WTC11 (cell line): ENCODE measurements around the gene IPPK. TPM values are rescaled to one million over a fixed set of nuclear protein-coding genes. Genes with fewer than 3 reads are reported as not detected.

Experiments used
- ATAC-seq: fragments of 200-7000 bp; cut with Tn5 transposase; 2 replicates; pipeline ENCODE4 v1.10.0; 2021; ENCODE audit warnings: mild to moderate bottlenecking, moderate library complexity
- CTCF ChIA-PET: fragments of 300-600 bp; sonication (Branson Sonifier 250); formaldehyde crosslinking; loops from one replicate; lab custom pipeline; 2021; ENCODE audit warnings: antibody characterized with exemption; lab: Charles Lee
- POLR2A ChIA-PET: fragments of 350-600 bp; sonication (Branson Sonifier 250); formaldehyde crosslinking; loops from one replicate; lab custom pipeline; 2021; ENCODE audit warnings: antibody characterized with exemption; lab: Charles Lee
- DNase-seq: peaks from one replicate; pipeline ENCODE4 v3.0.0; 2021; ENCODE audit warnings: low spot score
- H3K27ac Mint-ChIP-seq: 2 replicates; pipeline ENCODE4 v1.8.0; 2021; ENCODE audit warnings: mixed read lengths
- H3K27me3 Mint-ChIP-seq: 2 replicates; pipeline ENCODE4 v1.8.0; 2021; ENCODE audit warnings: low read depth, mild to moderate bottlenecking, moderate library complexity, mixed read lengths
- H3K36me3 Mint-ChIP-seq: 2 replicates; pipeline ENCODE4 v1.8.0; 2021; ENCODE audit warnings: mixed read lengths
- H3K4me1 Mint-ChIP-seq: 2 replicates; pipeline ENCODE4 v1.8.0; 2022; ENCODE audit warnings: mixed read lengths
- H3K4me3 Mint-ChIP-seq: 2 replicates; pipeline ENCODE4 v1.8.0; 2021; ENCODE audit warnings: mild to moderate bottlenecking, moderate library complexity, mixed read lengths
- H3K9me3 Mint-ChIP-seq: 2 replicates; pipeline ENCODE4 v1.8.0; 2021; ENCODE audit warnings: mixed read lengths
- ATF6 ChIP-seq: sonication (generic); formaldehyde crosslinking; IDR thresholded peaks from 2 replicates; pipeline ENCODE4 v1.8.1; 2023; ENCODE audit warnings: mild to moderate bottlenecking, missing genetic modification reagents
- CBFB ChIP-seq: sonication (generic); formaldehyde crosslinking; IDR thresholded peaks from 2 replicates; pipeline ENCODE4 v1.8.1; 2022; ENCODE audit warnings: mild to moderate bottlenecking, low read depth, missing genetic modification reagents
- CDX4 ChIP-seq: fragments of 250-450 bp; sonication (Bioruptor Pico); IDR thresholded peaks from 2 replicates; pipeline ENCODE4 v1.9.0; 2021; ENCODE audit warnings: moderate library complexity, mild to moderate bottlenecking, inconsistent platforms, borderline replicate concordance
- ELF4 ChIP-seq: sonication (generic); formaldehyde crosslinking; IDR thresholded peaks from 2 replicates; pipeline ENCODE4 v1.8.1; 2022; ENCODE audit warnings: low read depth, mild to moderate bottlenecking, moderate library complexity, missing genetic modification reagents
- IRF1 ChIP-seq: sonication (generic); formaldehyde crosslinking; IDR thresholded peaks from 2 replicates; pipeline ENCODE4 v1.8.0; 2023; ENCODE audit warnings: missing genetic modification reagents
- IRF2 ChIP-seq: sonication (generic); formaldehyde crosslinking; IDR thresholded peaks from 2 replicates; pipeline ENCODE4 v1.8.0; 2022; ENCODE audit warnings: low read depth, missing genetic modification reagents, borderline replicate concordance
- JAZF1 ChIP-seq: fragments of 250-450 bp; sonication (Bioruptor Pico); IDR thresholded peaks from 2 replicates; pipeline ENCODE4 v1.9.0; 2021; ENCODE audit warnings: moderate library complexity, mild to moderate bottlenecking, inconsistent platforms
- KAT7 ChIP-seq: sonication (generic); formaldehyde crosslinking; IDR thresholded peaks from 2 replicates; pipeline ENCODE4 v1.8.1; 2023; ENCODE audit warnings: missing genetic modification reagents, mild to moderate bottlenecking, borderline replicate concordance
- MYBL2 ChIP-seq: sonication (generic); formaldehyde crosslinking; IDR thresholded peaks from 2 replicates; pipeline ENCODE4 v1.8.1; 2023; ENCODE audit warnings: mild to moderate bottlenecking, moderate library complexity, missing genetic modification reagents
- NR2C2 ChIP-seq: sonication (generic); formaldehyde crosslinking; IDR thresholded peaks from 2 replicates; pipeline ENCODE4 v1.8.0; 2022; ENCODE audit warnings: mild to moderate bottlenecking, missing genetic modification reagents
- PRDM15 ChIP-seq: sonication (generic); formaldehyde crosslinking; IDR thresholded peaks from 2 replicates; pipeline ENCODE4 v1.8.0; 2022; ENCODE audit warnings: missing genetic modification reagents
- PREB ChIP-seq: sonication (generic); formaldehyde crosslinking; IDR thresholded peaks from 2 replicates; pipeline ENCODE4 v1.8.1; 2022; ENCODE audit warnings: mild to moderate bottlenecking, missing genetic modification reagents, moderate library complexity, borderline replicate concordance
- RORB ChIP-seq: fragments of 250-450 bp; sonication (Bioruptor Pico); IDR thresholded peaks from 2 replicates; pipeline ENCODE4 v1.9.0; 2021; ENCODE audit warnings: mild to moderate bottlenecking
- SP1 ChIP-seq: sonication (generic); formaldehyde crosslinking; conservative IDR thresholded peaks from 2 replicates; pipeline ENCODE4 v1.8.1; 2022; ENCODE audit warnings: missing genetic modification reagents
- TEAD1 ChIP-seq: sonication (generic); formaldehyde crosslinking; IDR thresholded peaks from 2 replicates; pipeline ENCODE4 v1.8.0; 2022; ENCODE audit warnings: mild to moderate bottlenecking, missing genetic modification reagents
- USF1 ChIP-seq: sonication (generic); formaldehyde crosslinking; IDR thresholded peaks from 2 replicates; pipeline ENCODE4 v1.8.0; 2022; ENCODE audit warnings: mild to moderate bottlenecking, missing genetic modification reagents
- ZNF232 ChIP-seq: sonication (generic); formaldehyde crosslinking; IDR thresholded peaks from 2 replicates; pipeline ENCODE4 v1.8.0; 2022; ENCODE audit warnings: mild to moderate bottlenecking, missing genetic modification reagents
- ZNF281 ChIP-seq: sonication (generic); formaldehyde crosslinking; IDR thresholded peaks from 2 replicates; pipeline ENCODE4 v1.8.0; 2023; ENCODE audit warnings: mild to moderate bottlenecking, missing genetic modification reagents
- ZNF317 ChIP-seq: sonication (generic); formaldehyde crosslinking; IDR thresholded peaks from 2 replicates; pipeline ENCODE4 v1.8.1; 2023; ENCODE audit warnings: low read depth, mild to moderate bottlenecking, moderate library complexity, missing genetic modification reagents, borderline replicate concordance
- total RNA-seq: library from RNA; stranded (reverse); gene quantifications from 3 replicates; pipeline ENCODE4 v1.2.3, GENCODE V29; 2021

IPPK gene
- total RNA-seq, 1 experiment from 2014 or later, result 8.6 TPM

GRCh38 chr9:92663951-92664350 is 6.0 kb downstream of the IPPK start:
- ChIA-PET CTCF (interaction anchor here (0.9 to 1.8 kb wide), 2 partner anchors 29 to 43 kb away, joined by 3 to 4 read pairs; no protein-coding TSS in a partner anchor), POLR2A (no interaction called here)
- Mint-ChIP-seq H3K4me3 (no peak overlapping the region), H3K27me3 (no peaks in the 10 kb centered on the region), H3K36me3 (no peaks in the 10 kb centered on the region), H3K27ac (no peak overlapping the region; the same call in 1 of the 2 replicates), H3K9me3 (no peaks in the 10 kb centered on the region), H3K4me1 (peaks cover 27% of the 10 kb centered on the region)
- no peak for TF ChIP-seq PRDM15 (CRISPR knock-in tag)
- TF ChIP-seq CBFB (CRISPR knock-in tag), result no peak
- TF ChIP-seq IRF2 (CRISPR knock-in tag), result no peak
- ATAC-seq (no peak), DNase-seq (no peak)

- DNase-seq, result no peak
- Mint-ChIP-seq H3K36me3 (peaks cover 2% of the 10 kb centered on the region; the same call in 1 of the 2 replicates), H3K27ac (no peak overlapping the region), H3K4me1 (peaks cover 24% of the 10 kb centered on the region), H3K27me3 (no peaks in the 10 kb centered on the region), H3K9me3 (no peaks in the 10 kb centered on the region), H3K4me3 (no peak overlapping the region)
- ChIA-PET CTCF (no interaction called here), POLR2A (no interaction called here)
- TF ChIP-seq ZNF317 (CRISPR knock-in tag) (no peak), NR2C2 (CRISPR knock-in tag) (no peak), RORB (no peak), ATF6 (CRISPR knock-in tag) (no peak), MYBL2 (CRISPR knock-in tag) (no peak), SP1 (no peak), JAZF1 (CRISPR knock-in tag) (no peak), PREB (CRISPR knock-in tag) (no peak), ZNF232 (no peak), ELF4 (no peak)
- no peak for ATAC-seq
Observed at GRCh38 chr9:92663126-92663525, 6.8 kb downstream of the IPPK start.

- no peak for ATAC-seq
- ChIA-PET POLR2A (no interaction called here), CTCF (no interaction called here)
- Mint-ChIP-seq H3K36me3 (peaks cover 3% of the 10 kb centered on the region; the same call in 1 of the 2 replicates), H3K9me3 (no peaks in the 10 kb centered on the region), H3K4me1 (peaks cover 24% of the 10 kb centered on the region), H3K27me3 (no peaks in the 10 kb centered on the region), H3K4me3 (no peak overlapping the region), H3K27ac (no peak overlapping the region)
- DNase-seq, result no peak
- no peak for TF ChIP-seq NR2C2 (CRISPR knock-in tag)
- TF ChIP-seq KAT7 (CRISPR knock-in tag), result no peak
- TF ChIP-seq ATF6 (CRISPR knock-in tag), result no peak
- TF ChIP-seq ZNF281 (CRISPR knock-in tag), result no peak
- TF ChIP-seq USF1 (CRISPR knock-in tag), result no peak
- TF ChIP-seq CDX4 (CRISPR knock-in tag), result no peak
- TF ChIP-seq IRF1 (CRISPR knock-in tag), result no peak
- TF ChIP-seq TEAD1 (CRISPR knock-in tag), result no peak
Observed at GRCh38 chr9:92661743-92662142, 8.2 kb downstream of the IPPK start.
